Measurements from ENCODE around the gene SMIM35.

The SMIM35 gene

DNA sequence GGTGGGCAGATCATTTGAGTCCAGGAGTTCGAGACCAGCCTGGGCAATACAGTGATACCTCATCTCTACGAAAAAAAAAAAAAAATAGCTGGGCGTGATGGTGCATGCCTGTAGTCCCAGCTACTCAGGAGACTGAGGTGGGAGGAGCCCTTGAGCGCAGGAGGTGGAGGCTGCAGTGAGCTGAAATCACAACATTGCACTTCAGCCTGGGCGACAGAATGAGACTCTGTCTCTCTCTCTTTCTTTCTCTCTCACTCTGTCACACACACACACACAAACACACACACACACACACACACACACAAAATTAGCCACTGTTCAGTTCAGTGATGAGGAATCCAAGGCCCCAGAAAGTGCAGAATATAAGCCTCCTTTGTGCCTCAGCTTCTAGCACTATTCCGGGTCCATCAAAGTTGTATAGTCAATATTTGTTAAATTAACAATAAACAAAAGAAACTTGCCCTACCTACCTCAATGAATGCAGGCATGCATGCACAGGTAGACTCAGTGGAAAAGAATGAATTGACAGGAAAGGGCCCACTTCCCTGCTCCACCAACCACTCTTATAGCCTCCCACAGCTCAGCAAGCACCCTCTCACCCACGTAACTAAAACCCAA is 3.9 kb upstream of the SMIM35 start:
- DNase-seq (ENCODE audit: insufficient read length, low spot score) (no peak), FAIRE-seq (no peak)
- TF ChIP-seq CTCF (IDR thresholded peaks at IDR 0.05; ENCODE audit: insufficient read depth, missing control alignments) = no peak

DNA sequence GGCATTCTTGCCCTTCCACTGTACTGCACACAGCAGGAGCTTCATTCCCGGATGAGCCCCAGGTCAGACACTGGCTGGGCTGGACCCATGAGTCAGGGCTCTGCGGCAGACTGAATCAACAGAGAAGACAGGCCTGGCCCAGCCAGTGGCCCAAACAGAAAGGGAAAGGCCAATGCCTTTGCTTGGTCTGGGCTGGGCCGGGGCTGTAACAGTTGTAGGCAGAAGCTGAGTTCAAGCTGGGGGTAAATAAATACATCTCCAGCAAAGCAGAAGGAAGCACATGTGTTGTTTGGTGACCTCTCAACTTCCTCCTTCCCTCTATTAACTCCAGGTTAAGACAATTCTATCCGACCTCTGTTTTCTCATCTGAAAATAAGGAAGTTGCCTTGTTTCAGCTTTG is 1.8 kb upstream of the SMIM35 start:
- FAIRE-seq (no peak), DNase-seq (ENCODE audit: insufficient read length, low spot score) (no peak)
- TF ChIP-seq CTCF (IDR thresholded peaks at IDR 0.05; ENCODE audit: insufficient read depth, missing control alignments) = no peak

- DNase-seq (ENCODE audit: insufficient read length, low spot score) (no peak), FAIRE-seq (no peak)
- TF ChIP-seq CTCF (IDR thresholded peaks at IDR 0.05; ENCODE audit: insufficient read depth, missing control alignments) = no peak
These were observed 1.2 kb upstream of the SMIM35 start for GRCh38 chr11:118087931-118088330.

GRCh38 chr11:118084656-118085055 is 2.1 kb downstream of the SMIM35 start:
- no peak for FAIRE-seq
- no peak for TF ChIP-seq CTCF (IDR thresholded peaks at IDR 0.05; ENCODE audit: insufficient read depth, missing control alignments)

GRCh38 chr11:118084247-118084646 is 2.5 kb downstream of the SMIM35 start:
- DNase-seq (ENCODE audit: insufficient read length, low spot score) (no peak), FAIRE-seq (no peak)
- TF ChIP-seq CTCF (IDR thresholded peaks at IDR 0.05; ENCODE audit: insufficient read depth, missing control alignments) = no peak

More at GRCh38 chr11:118084656-118085055, 2.1 kb downstream of the SMIM35 start:
- DNase-seq (ENCODE audit: insufficient read length, low spot score) = no peak

- FAIRE-seq = no peak
- no peak for DNase-seq (ENCODE audit: insufficient read length, low spot score)
- TF ChIP-seq CTCF (IDR thresholded peaks at IDR 0.05; ENCODE audit: insufficient read depth, missing control alignments) = no peak
These were observed 3.7 kb downstream of the SMIM35 start for GRCh38 chr11:118082880-118083552.
